ENCODE results near the gene DCAKD.

GRCh38 chr17:45090711-45091110 is 39.3 kb upstream of the DCAKD start:
- no peak for TF ChIP-seq POLR2A (IDR thresholded peaks at IDR 0.05)
- TF ChIP-seq CTCF (IDR thresholded peaks at IDR 0.05 in 4 of 5, conservative IDR thresholded peaks at IDR 0.05 in 1 of 5): no peak
